Liver (tissue), 9 donors: ENCODE results near the gene COL19A1. TPM values are rescaled to one million over a fixed set of nuclear protein-coding genes. Genes with fewer than 3 reads are reported as not detected.

Source experiments
- DNase-seq: peaks from one replicate; pipeline ENCODE4 v3.0.0-alpha.2; 2017; ENCODE audit warnings: low spot score
- H3K27ac ChIP-seq, 2 donors: one replicate each; pipeline ENCODE4 v1.7.0; 2013; ENCODE audit warnings: inconsistent platforms in 2 of 2, low read length in 2 of 2, control low read depth in 1 of 2, low read depth in 1 of 2, mild to moderate bottlenecking in 1 of 2
- H3K27me3 ChIP-seq, 4 donors: one replicate each; pipeline versions ENCODE4 v1.6.1 to v1.7.0; 2013; ENCODE audit warnings: low read length in 3 of 4, inconsistent platforms in 1 of 4, mild to moderate bottlenecking in 1 of 4, moderate library complexity in 1 of 4; ENCODE audit not compliant: control insufficient read depth in 4 of 4, insufficient read depth in 4 of 4
- H3K36me3 ChIP-seq, 4 donors: one replicate each; pipeline versions ENCODE4 v1.6.1 to v1.7.0; 2013; ENCODE audit warnings: low read length in 3 of 4, mild to moderate bottlenecking in 3 of 4, low read depth in 1 of 4, moderate library complexity in 1 of 4; ENCODE audit not compliant: control insufficient read depth in 4 of 4, insufficient read depth in 3 of 4
- H3K4me1 ChIP-seq, 4 donors: one replicate each; pipeline versions ENCODE4 v1.6.1 to v1.7.0; 2013; ENCODE audit warnings: low read length in 3 of 4, mild to moderate bottlenecking in 3 of 4, moderate library complexity in 1 of 4; ENCODE audit not compliant: control insufficient read depth in 4 of 4, insufficient read depth in 4 of 4
- H3K4me3 ChIP-seq, 3 donors: one replicate each; pipeline versions ENCODE4 v1.6.1 to v1.7.0; 2013; ENCODE audit warnings: low read length in 3 of 3, control low read depth in 1 of 3, low read depth in 1 of 3, mild to moderate bottlenecking in 1 of 3
- H3K9ac ChIP-seq, 2 donors: one replicate each; pipeline ENCODE4 v1.7.0; 2013; ENCODE audit warnings: low read length in 2 of 2, mild to moderate bottlenecking in 2 of 2, moderate library complexity in 2 of 2, control low read depth in 1 of 2, low read depth in 1 of 2
- H3K9me3 ChIP-seq, 4 donors: one replicate each; pipeline versions ENCODE4 v1.6.1 to v1.7.0; 2013; ENCODE audit warnings: low read length in 3 of 4; ENCODE audit not compliant: control insufficient read depth in 4 of 4
- EGR1 ChIP-seq, 2 donors: IDR thresholded peaks; 2 replicates each; pipeline ENCODE4 v1.6.1; 2016 to 2018; ENCODE audit warnings: antibody characterized with exemption in 2 of 2, low read depth in 2 of 2
- FOXA1 ChIP-seq: IDR thresholded peaks from 2 replicates; pipeline ENCODE4 v1.6.1; 2016; ENCODE audit warnings: antibody characterized with exemption
- FOXA2 ChIP-seq: IDR thresholded peaks from 2 replicates; pipeline ENCODE4 v1.6.1; 2016; ENCODE audit warnings: antibody characterized with exemption
- GABPA ChIP-seq, 2 donors: IDR thresholded peaks in 1 of 2; conservative IDR thresholded peaks in 1 of 2; 2 replicates each; pipeline ENCODE4 v1.6.1; 2016; ENCODE audit warnings: antibody characterized with exemption in 2 of 2, mild to moderate bottlenecking in 1 of 2, moderate library complexity in 1 of 2
- HNF4A ChIP-seq, 2 donors: conservative IDR thresholded peaks; 2 replicates each; pipeline ENCODE4 v1.6.1; 2016; ENCODE audit warnings: antibody characterized with exemption in 2 of 2, mild to moderate bottlenecking in 2 of 2
- HNF4G ChIP-seq: IDR thresholded peaks from 2 replicates; pipeline ENCODE4 v1.6.1; 2016; ENCODE audit warnings: antibody characterized with exemption
- RAD21 ChIP-seq, 2 donors: IDR thresholded peaks; 2 replicates each; pipeline ENCODE4 v1.6.1; 2016; ENCODE audit warnings: antibody characterized with exemption in 2 of 2, mild to moderate bottlenecking in 2 of 2
- RXRA ChIP-seq, 2 donors: IDR thresholded peaks; 2 replicates each; pipeline ENCODE4 v1.6.1; 2017 to 2018; ENCODE audit warnings: antibody characterized with exemption in 2 of 2, mild to moderate bottlenecking in 1 of 2
- SP1 ChIP-seq: IDR thresholded peaks from 2 replicates; pipeline ENCODE4 v1.6.1; 2018; ENCODE audit warnings: antibody characterized with exemption, mild to moderate bottlenecking
- YY1 ChIP-seq: IDR thresholded peaks from 2 replicates; pipeline ENCODE4 v1.6.1; 2016; ENCODE audit warnings: antibody characterized with exemption, mild to moderate bottlenecking
- WGBS: extraction: QIAGEN DNeasy Blood & Tissue Kit; methylation state at CpG from one replicate; pipeline ENCODE4 v1.1.7; 2013; 5-methylcytosine and 5-hydroxymethylcytosine counted together
- polyA plus RNA-seq, 2 donors: library from polyadenylated mRNA; stranded (reverse) in 1 of 2; unstranded in 1 of 2; fragments of 200-250 nt in 1 of 2; fragments of >200 nt in 1 of 2; fragmentation: Nextera tagmentation in 1 of 2; extraction: Ambion mirVana in 1 of 2; gene quantifications; one replicate each; pipeline versions ENCODE4 v1.2.1 to v1.2.3, GENCODE V29; 2013 to 2015
- total RNA-seq, 2 donors: library from RNA; depleted of rRNA; stranded (reverse); fragments of >200 nt; gene quantifications; one replicate each; pipeline ENCODE4 v1.2.3, GENCODE V29; 2014
- TF ChIP-seq, protein P1 (sequence below): fragments of 150-350 bp; IDR thresholded peaks from 2 replicates; pipeline ENCODE4 v1.5.1; 2017; ENCODE audit warnings: improper control_type of control experiment, low read depth, low read length; ENCODE audit not compliant: missing input control
- TF ChIP-seq, protein P2 (sequence below): IDR thresholded peaks from 2 replicates; pipeline ENCODE4 v1.6.1; 2016; ENCODE audit warnings: antibody characterized with exemption, mild to moderate bottlenecking
- TF ChIP-seq, protein P3 (sequence below): IDR thresholded peaks from 2 replicates; pipeline ENCODE4 v1.6.1; 2016; ENCODE audit warnings: antibody characterized with exemption
- TF ChIP-seq, protein P4 (sequence below): IDR thresholded peaks from 2 replicates; pipeline ENCODE4 v1.6.1; 2016; ENCODE audit warnings: antibody characterized with exemption
- TF ChIP-seq, protein P5 (sequence below): IDR thresholded peaks from 2 replicates; pipeline ENCODE4 v1.6.1; 2016; ENCODE audit warnings: antibody characterized with exemption
- donor health status: healthy.
- donor health status: healthy.
- donor health status: healthy.
- donor health status: healthy.
- donor health status: healthy.

COL19A1 gene
- total and polyA plus RNA-seq, 4 donors, result 0.25 to 0.51 TPM; not detected in 2

DNA sequence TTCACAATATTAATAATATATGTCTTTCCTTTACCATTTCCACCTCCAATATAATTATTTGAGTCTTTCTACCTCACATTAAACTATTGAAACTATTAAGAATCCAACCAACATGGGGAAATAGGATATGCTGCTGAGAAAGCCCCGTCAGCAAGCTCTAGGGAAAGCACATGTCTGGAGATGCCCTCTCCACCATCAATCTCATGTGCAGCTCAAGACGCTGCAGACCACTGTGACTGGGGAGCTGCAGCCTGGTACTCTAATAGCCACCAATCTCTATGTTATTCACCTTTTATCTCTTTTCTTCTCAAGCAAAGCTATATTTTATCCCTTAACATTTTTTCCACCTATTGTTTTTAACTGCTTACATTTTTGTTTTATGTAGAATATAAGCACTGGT is 386.2 kb downstream of the COL19A1 start (continued):
- no peak for TF ChIP-seq HNF4A (conservative IDR thresholded peaks at IDR 0.05)

DNA sequence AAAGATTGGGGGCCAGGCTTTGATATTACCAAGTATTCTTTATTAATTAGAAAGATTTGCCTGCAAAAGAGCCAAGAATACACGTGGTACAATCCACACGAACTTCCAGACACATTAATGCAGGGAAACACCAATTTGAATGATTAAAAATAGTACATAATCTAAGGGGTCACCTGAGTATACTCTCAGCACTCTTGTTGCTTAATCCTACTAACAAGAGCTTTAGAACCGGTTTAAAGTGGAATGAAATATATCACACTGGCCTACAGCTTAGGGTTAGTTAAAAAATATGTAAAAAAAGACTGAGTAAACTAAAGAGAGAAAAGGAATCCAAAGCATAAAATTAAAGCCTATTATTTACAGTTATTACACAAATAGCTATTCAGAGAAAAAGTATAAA is 387.6 kb downstream of the COL19A1 start:
- 70% methylated on average over 3 of the region's 3 CpGs for WGBS
- Histone ChIP-seq H3K27me3 (peaks cover 0 to 6% (median 0%) of the 10 kb centered on the region in 4 donors), H3K4me3 (no peak overlapping the region), H3K4me1 (no peaks in the 10 kb centered on the region), H3K9ac (no peak overlapping the region), H3K36me3 (no peaks in the 10 kb centered on the region), H3K27ac (no peak overlapping the region), H3K9me3 (no peaks in the 10 kb centered on the region)
- TF ChIP-seq HNF4A (conservative IDR thresholded peaks at IDR 0.05) (no peak), SP1 (no peak), HNF4G (no peak), FOXA1 (no peak), YY1 (no peak)
- TF ChIP-seq, protein P1, sequence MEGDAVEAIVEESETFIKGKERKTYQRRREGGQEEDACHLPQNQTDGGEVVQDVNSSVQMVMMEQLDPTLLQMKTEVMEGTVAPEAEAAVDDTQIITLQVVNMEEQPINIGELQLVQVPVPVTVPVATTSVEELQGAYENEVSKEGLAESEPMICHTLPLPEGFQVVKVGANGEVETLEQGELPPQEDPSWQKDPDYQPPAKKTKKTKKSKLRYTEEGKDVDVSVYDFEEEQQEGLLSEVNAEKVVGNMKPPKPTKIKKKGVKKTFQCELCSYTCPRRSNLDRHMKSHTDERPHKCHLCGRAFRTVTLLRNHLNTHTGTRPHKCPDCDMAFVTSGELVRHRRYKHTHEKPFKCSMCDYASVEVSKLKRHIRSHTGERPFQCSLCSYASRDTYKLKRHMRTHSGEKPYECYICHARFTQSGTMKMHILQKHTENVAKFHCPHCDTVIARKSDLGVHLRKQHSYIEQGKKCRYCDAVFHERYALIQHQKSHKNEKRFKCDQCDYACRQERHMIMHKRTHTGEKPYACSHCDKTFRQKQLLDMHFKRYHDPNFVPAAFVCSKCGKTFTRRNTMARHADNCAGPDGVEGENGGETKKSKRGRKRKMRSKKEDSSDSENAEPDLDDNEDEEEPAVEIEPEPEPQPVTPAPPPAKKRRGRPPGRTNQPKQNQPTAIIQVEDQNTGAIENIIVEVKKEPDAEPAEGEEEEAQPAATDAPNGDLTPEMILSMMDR, result no peak
- TF ChIP-seq, protein P2, sequence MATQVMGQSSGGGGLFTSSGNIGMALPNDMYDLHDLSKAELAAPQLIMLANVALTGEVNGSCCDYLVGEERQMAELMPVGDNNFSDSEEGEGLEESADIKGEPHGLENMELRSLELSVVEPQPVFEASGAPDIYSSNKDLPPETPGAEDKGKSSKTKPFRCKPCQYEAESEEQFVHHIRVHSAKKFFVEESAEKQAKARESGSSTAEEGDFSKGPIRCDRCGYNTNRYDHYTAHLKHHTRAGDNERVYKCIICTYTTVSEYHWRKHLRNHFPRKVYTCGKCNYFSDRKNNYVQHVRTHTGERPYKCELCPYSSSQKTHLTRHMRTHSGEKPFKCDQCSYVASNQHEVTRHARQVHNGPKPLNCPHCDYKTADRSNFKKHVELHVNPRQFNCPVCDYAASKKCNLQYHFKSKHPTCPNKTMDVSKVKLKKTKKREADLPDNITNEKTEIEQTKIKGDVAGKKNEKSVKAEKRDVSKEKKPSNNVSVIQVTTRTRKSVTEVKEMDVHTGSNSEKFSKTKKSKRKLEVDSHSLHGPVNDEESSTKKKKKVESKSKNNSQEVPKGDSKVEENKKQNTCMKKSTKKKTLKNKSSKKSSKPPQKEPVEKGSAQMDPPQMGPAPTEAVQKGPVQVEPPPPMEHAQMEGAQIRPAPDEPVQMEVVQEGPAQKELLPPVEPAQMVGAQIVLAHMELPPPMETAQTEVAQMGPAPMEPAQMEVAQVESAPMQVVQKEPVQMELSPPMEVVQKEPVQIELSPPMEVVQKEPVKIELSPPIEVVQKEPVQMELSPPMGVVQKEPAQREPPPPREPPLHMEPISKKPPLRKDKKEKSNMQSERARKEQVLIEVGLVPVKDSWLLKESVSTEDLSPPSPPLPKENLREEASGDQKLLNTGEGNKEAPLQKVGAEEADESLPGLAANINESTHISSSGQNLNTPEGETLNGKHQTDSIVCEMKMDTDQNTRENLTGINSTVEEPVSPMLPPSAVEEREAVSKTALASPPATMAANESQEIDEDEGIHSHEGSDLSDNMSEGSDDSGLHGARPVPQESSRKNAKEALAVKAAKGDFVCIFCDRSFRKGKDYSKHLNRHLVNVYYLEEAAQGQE, result no peak
- TF ChIP-seq, protein P3, sequence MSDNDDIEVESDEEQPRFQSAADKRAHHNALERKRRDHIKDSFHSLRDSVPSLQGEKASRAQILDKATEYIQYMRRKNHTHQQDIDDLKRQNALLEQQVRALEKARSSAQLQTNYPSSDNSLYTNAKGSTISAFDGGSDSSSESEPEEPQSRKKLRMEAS, result no peak
- no peak for DNase-seq

DNA sequence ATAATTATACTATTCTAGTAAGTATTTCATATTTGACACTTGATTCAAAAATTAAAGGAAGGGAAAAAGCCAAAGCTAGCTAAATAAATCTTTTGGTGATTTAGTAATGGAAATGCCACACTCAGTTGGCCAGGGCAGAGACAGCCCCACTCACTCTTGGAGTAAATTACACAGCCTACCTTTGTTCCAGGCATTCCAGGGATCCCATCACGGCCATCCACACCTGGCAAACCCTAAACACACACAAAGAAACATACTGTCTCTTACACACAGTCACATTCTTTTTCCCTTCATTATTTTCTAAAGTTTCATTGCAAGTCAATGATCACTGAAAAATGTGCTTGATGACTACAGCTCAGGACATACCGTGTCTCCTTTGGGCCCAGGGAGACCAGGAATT is 388.4 kb downstream of the COL19A1 start:
- Histone ChIP-seq H3K36me3 (no peaks in the 10 kb centered on the region), H3K9me3 (no peaks in the 10 kb centered on the region), H3K4me1 (no peaks in the 10 kb centered on the region), H3K4me3 (no peak overlapping the region), H3K27me3 (peaks cover 0 to 8% (median 0%) of the 10 kb centered on the region in 4 donors), H3K9ac (no peak overlapping the region), H3K27ac (no peak overlapping the region)
- WGBS, result 76% methylated on average over 2 of the region's 2 CpGs
- no peak for DNase-seq
- TF ChIP-seq HNF4A (conservative IDR thresholded peaks at IDR 0.05), result no peak
- no peak for TF ChIP-seq GABPA (IDR thresholded peaks at IDR 0.05 in 1 of 2, conservative IDR thresholded peaks at IDR 0.05 in 1 of 2)
- TF ChIP-seq RAD21 (IDR thresholded peaks at IDR 0.05), result no peak
- TF ChIP-seq, protein P3, result no peak
- no peak for TF ChIP-seq EGR1 (IDR thresholded peaks at IDR 0.05; ENCODE audit: low read depth in 2 of 2)
- no peak for TF ChIP-seq FOXA2
- TF ChIP-seq, protein P2, result no peak
- TF ChIP-seq, protein P4, sequence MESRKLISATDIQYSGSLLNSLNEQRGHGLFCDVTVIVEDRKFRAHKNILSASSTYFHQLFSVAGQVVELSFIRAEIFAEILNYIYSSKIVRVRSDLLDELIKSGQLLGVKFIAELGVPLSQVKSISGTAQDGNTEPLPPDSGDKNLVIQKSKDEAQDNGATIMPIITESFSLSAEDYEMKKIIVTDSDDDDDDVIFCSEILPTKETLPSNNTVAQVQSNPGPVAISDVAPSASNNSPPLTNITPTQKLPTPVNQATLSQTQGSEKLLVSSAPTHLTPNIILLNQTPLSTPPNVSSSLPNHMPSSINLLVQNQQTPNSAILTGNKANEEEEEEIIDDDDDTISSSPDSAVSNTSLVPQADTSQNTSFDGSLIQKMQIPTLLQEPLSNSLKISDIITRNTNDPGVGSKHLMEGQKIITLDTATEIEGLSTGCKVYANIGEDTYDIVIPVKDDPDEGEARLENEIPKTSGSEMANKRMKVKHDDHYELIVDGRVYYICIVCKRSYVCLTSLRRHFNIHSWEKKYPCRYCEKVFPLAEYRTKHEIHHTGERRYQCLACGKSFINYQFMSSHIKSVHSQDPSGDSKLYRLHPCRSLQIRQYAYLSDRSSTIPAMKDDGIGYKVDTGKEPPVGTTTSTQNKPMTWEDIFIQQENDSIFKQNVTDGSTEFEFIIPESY, result no peak
- TF ChIP-seq, protein P5, sequence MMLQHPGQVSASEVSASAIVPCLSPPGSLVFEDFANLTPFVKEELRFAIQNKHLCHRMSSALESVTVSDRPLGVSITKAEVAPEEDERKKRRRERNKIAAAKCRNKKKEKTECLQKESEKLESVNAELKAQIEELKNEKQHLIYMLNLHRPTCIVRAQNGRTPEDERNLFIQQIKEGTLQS, result no peak
- no peak for TF ChIP-seq RXRA (IDR thresholded peaks at IDR 0.05)
- no peak for TF ChIP-seq HNF4G
- no peak for TF ChIP-seq YY1
- TF ChIP-seq FOXA1, result no peak
